Liver (tissue), 9 donors: ENCODE measurements around the gene LINC01488. TPM values are rescaled to one million over a fixed set of nuclear protein-coding genes. Genes with fewer than 3 reads are reported as not detected.

Experiments used
- DNase-seq: peaks from one replicate; pipeline ENCODE4 v3.0.0-alpha.2; 2017; ENCODE audit warnings: low spot score
- H3K27ac ChIP-seq, 2 donors: one replicate each; pipeline ENCODE4 v1.7.0; 2013; ENCODE audit warnings: inconsistent platforms in 2 of 2, low read length in 2 of 2, control low read depth in 1 of 2, low read depth in 1 of 2, mild to moderate bottlenecking in 1 of 2
- H3K27me3 ChIP-seq, 4 donors: one replicate each; pipeline versions ENCODE4 v1.6.1 to v1.7.0; 2013; ENCODE audit warnings: low read length in 3 of 4, inconsistent platforms in 1 of 4, mild to moderate bottlenecking in 1 of 4, moderate library complexity in 1 of 4; ENCODE audit not compliant: control insufficient read depth in 4 of 4, insufficient read depth in 4 of 4
- H3K36me3 ChIP-seq, 4 donors: one replicate each; pipeline versions ENCODE4 v1.6.1 to v1.7.0; 2013; ENCODE audit warnings: low read length in 3 of 4, mild to moderate bottlenecking in 3 of 4, low read depth in 1 of 4, moderate library complexity in 1 of 4; ENCODE audit not compliant: control insufficient read depth in 4 of 4, insufficient read depth in 3 of 4
- H3K4me1 ChIP-seq, 4 donors: one replicate each; pipeline versions ENCODE4 v1.6.1 to v1.7.0; 2013; ENCODE audit warnings: low read length in 3 of 4, mild to moderate bottlenecking in 3 of 4, moderate library complexity in 1 of 4; ENCODE audit not compliant: control insufficient read depth in 4 of 4, insufficient read depth in 4 of 4
- H3K4me3 ChIP-seq, 3 donors: one replicate each; pipeline versions ENCODE4 v1.6.1 to v1.7.0; 2013; ENCODE audit warnings: low read length in 3 of 3, control low read depth in 1 of 3, low read depth in 1 of 3, mild to moderate bottlenecking in 1 of 3
- H3K9ac ChIP-seq, 2 donors: one replicate each; pipeline ENCODE4 v1.7.0; 2013; ENCODE audit warnings: low read length in 2 of 2, mild to moderate bottlenecking in 2 of 2, moderate library complexity in 2 of 2, control low read depth in 1 of 2, low read depth in 1 of 2
- H3K9me3 ChIP-seq, 4 donors: one replicate each; pipeline versions ENCODE4 v1.6.1 to v1.7.0; 2013; ENCODE audit warnings: low read length in 3 of 4; ENCODE audit not compliant: control insufficient read depth in 4 of 4
- EGR1 ChIP-seq, 2 donors: IDR thresholded peaks; 2 replicates each; pipeline ENCODE4 v1.6.1; 2016 to 2018; ENCODE audit warnings: antibody characterized with exemption in 2 of 2, low read depth in 2 of 2
- FOXA2 ChIP-seq: IDR thresholded peaks from 2 replicates; pipeline ENCODE4 v1.6.1; 2016; ENCODE audit warnings: antibody characterized with exemption
- HNF4A ChIP-seq, 2 donors: conservative IDR thresholded peaks; 2 replicates each; pipeline ENCODE4 v1.6.1; 2016; ENCODE audit warnings: antibody characterized with exemption in 2 of 2, mild to moderate bottlenecking in 2 of 2
- HNF4G ChIP-seq: IDR thresholded peaks from 2 replicates; pipeline ENCODE4 v1.6.1; 2016; ENCODE audit warnings: antibody characterized with exemption
- RAD21 ChIP-seq, 2 donors: IDR thresholded peaks; 2 replicates each; pipeline ENCODE4 v1.6.1; 2016; ENCODE audit warnings: antibody characterized with exemption in 2 of 2, mild to moderate bottlenecking in 2 of 2
- TAF1 ChIP-seq: conservative IDR thresholded peaks from 2 replicates; pipeline ENCODE4 v1.6.1; 2016; ENCODE audit warnings: antibody characterized with exemption, mild to moderate bottlenecking
- YY1 ChIP-seq: IDR thresholded peaks from 2 replicates; pipeline ENCODE4 v1.6.1; 2016; ENCODE audit warnings: antibody characterized with exemption, mild to moderate bottlenecking
- WGBS: extraction: QIAGEN DNeasy Blood & Tissue Kit; methylation state at CpG from one replicate; pipeline ENCODE4 v1.1.7; 2013; 5-methylcytosine and 5-hydroxymethylcytosine counted together
- polyA plus RNA-seq, 2 donors: library from polyadenylated mRNA; stranded (reverse) in 1 of 2; unstranded in 1 of 2; fragments of 200-250 nt in 1 of 2; fragments of >200 nt in 1 of 2; fragmentation: Nextera tagmentation in 1 of 2; extraction: Ambion mirVana in 1 of 2; gene quantifications; one replicate each; pipeline versions ENCODE4 v1.2.1 to v1.2.3, GENCODE V29; 2013 to 2015
- total RNA-seq, 2 donors: library from RNA; depleted of rRNA; stranded (reverse); fragments of >200 nt; gene quantifications; one replicate each; pipeline ENCODE4 v1.2.3, GENCODE V29; 2014
- TF ChIP-seq, protein P1 (sequence below): fragments of 150-350 bp; IDR thresholded peaks from 2 replicates; pipeline ENCODE4 v1.5.1; 2017; ENCODE audit warnings: improper control_type of control experiment, low read depth, low read length; ENCODE audit not compliant: missing input control
- TF ChIP-seq, protein P2 (sequence below): IDR thresholded peaks from 2 replicates; pipeline ENCODE4 v1.6.1; 2016; ENCODE audit warnings: antibody characterized with exemption
- TF ChIP-seq, protein P3 (sequence below): IDR thresholded peaks from 2 replicates; pipeline ENCODE4 v1.6.1; 2016; ENCODE audit warnings: antibody characterized with exemption, mild to moderate bottlenecking
- TF ChIP-seq, protein P4 (sequence below): IDR thresholded peaks from 2 replicates; pipeline ENCODE4 v1.6.1; 2016; ENCODE audit warnings: antibody characterized with exemption
- donor health status: healthy.
- donor health status: healthy.
- donor health status: healthy.
- donor health status: healthy.
- donor health status: healthy.

The LINC01488 gene
- total and polyA plus RNA-seq, 4 donors, result 0.05 to 2.3 (median 0.60) TPM

DNA sequence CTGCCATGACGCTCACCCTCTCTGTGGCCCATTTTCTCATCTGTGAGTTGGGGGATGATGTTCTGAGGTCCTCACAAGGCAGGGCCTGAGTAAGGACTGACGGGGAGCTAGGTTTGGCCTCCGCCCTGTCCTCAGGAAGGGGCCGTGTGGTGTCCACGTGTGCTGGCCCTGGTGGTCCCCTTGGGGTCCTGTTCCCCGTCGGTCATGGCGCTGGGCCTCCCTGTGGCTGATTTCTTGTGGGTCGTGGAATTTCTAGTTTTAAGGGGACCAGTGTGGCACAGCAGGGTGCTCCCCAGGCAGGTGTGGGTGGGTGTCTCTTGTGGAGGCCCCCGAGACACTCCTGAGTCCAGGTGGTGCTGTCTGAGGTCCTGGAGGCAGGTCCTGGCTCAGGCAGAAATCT is 5.9 kb downstream of the LINC01488 start:
- WGBS, result 96% methylated on average over 10 of the region's 10 CpGs

DNA sequence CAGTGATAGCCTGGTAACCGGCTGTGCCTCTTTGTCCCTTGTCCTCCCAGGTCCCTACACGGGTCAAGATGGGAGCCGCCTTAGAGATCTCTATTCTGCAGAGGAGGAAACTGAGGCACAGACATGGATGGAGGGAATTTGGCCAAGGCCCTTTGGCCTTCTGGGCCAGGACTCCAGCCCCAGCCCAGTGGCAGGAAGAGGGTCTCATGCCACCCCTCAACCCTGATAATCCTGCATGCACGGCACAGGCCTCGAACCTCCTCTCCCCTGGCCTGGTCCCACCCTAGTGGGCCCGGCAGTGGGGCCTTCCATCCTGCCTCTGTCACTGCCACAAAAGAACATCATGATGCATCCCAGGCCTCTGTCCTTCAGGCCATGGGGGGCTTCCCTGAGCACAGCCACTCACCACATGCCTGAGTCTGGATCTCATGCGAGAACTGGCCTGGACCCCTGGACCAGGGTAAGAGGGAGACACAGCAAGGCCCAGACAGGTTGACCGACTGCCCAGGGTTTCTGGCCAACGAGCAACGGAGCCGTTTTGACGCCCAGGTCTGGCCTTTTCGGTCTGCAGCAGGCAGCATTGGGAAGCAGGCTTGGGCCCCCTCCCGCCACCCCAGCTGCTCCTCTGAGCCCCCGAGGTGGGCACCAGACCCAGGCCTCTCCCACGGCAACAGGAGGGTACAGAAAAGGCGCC is 6.5 kb downstream of the LINC01488 start:
- H3K9ac ChIP-seq, result no peak overlapping the region
- no peaks in the 10 kb centered on the region for H3K9me3 ChIP-seq
- no peak for DNase-seq
- H3K27ac ChIP-seq, result no peak overlapping the region
- H3K36me3 ChIP-seq, result no peaks in the 10 kb centered on the region
- H3K4me3 ChIP-seq, result no peak overlapping the region
- H3K4me1 ChIP-seq, result peaks cover 5 to 34% (median 15%) of the 10 kb centered on the region in 4 donors
- H3K27me3 ChIP-seq, result no peaks in the 10 kb centered on the region
- 96% methylated on average over 17 of the region's 17 CpGs for WGBS
- no peak for TF ChIP-seq RAD21 (IDR thresholded peaks at IDR 0.05)
- TF ChIP-seq, protein P1, sequence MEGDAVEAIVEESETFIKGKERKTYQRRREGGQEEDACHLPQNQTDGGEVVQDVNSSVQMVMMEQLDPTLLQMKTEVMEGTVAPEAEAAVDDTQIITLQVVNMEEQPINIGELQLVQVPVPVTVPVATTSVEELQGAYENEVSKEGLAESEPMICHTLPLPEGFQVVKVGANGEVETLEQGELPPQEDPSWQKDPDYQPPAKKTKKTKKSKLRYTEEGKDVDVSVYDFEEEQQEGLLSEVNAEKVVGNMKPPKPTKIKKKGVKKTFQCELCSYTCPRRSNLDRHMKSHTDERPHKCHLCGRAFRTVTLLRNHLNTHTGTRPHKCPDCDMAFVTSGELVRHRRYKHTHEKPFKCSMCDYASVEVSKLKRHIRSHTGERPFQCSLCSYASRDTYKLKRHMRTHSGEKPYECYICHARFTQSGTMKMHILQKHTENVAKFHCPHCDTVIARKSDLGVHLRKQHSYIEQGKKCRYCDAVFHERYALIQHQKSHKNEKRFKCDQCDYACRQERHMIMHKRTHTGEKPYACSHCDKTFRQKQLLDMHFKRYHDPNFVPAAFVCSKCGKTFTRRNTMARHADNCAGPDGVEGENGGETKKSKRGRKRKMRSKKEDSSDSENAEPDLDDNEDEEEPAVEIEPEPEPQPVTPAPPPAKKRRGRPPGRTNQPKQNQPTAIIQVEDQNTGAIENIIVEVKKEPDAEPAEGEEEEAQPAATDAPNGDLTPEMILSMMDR, result no peak
- no peak for TF ChIP-seq HNF4A (conservative IDR thresholded peaks at IDR 0.05)
- no peak for TF ChIP-seq EGR1 (IDR thresholded peaks at IDR 0.05; ENCODE audit: low read depth in 2 of 2)
- TF ChIP-seq, protein P2, sequence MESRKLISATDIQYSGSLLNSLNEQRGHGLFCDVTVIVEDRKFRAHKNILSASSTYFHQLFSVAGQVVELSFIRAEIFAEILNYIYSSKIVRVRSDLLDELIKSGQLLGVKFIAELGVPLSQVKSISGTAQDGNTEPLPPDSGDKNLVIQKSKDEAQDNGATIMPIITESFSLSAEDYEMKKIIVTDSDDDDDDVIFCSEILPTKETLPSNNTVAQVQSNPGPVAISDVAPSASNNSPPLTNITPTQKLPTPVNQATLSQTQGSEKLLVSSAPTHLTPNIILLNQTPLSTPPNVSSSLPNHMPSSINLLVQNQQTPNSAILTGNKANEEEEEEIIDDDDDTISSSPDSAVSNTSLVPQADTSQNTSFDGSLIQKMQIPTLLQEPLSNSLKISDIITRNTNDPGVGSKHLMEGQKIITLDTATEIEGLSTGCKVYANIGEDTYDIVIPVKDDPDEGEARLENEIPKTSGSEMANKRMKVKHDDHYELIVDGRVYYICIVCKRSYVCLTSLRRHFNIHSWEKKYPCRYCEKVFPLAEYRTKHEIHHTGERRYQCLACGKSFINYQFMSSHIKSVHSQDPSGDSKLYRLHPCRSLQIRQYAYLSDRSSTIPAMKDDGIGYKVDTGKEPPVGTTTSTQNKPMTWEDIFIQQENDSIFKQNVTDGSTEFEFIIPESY, result no peak

More for the DNA sequence above, 5.9 kb downstream of the LINC01488 start:
- peaks cover 5 to 34% (median 15%) of the 10 kb centered on the region in 4 donors for H3K4me1 ChIP-seq
- no peaks in the 10 kb centered on the region for H3K27me3 ChIP-seq
- H3K9ac ChIP-seq, result no peak overlapping the region
- no peaks in the 10 kb centered on the region for H3K36me3 ChIP-seq
- no peak overlapping the region for H3K4me3 ChIP-seq
- no peak for DNase-seq
- H3K27ac ChIP-seq, result no peak overlapping the region
- TF ChIP-seq, protein P3, sequence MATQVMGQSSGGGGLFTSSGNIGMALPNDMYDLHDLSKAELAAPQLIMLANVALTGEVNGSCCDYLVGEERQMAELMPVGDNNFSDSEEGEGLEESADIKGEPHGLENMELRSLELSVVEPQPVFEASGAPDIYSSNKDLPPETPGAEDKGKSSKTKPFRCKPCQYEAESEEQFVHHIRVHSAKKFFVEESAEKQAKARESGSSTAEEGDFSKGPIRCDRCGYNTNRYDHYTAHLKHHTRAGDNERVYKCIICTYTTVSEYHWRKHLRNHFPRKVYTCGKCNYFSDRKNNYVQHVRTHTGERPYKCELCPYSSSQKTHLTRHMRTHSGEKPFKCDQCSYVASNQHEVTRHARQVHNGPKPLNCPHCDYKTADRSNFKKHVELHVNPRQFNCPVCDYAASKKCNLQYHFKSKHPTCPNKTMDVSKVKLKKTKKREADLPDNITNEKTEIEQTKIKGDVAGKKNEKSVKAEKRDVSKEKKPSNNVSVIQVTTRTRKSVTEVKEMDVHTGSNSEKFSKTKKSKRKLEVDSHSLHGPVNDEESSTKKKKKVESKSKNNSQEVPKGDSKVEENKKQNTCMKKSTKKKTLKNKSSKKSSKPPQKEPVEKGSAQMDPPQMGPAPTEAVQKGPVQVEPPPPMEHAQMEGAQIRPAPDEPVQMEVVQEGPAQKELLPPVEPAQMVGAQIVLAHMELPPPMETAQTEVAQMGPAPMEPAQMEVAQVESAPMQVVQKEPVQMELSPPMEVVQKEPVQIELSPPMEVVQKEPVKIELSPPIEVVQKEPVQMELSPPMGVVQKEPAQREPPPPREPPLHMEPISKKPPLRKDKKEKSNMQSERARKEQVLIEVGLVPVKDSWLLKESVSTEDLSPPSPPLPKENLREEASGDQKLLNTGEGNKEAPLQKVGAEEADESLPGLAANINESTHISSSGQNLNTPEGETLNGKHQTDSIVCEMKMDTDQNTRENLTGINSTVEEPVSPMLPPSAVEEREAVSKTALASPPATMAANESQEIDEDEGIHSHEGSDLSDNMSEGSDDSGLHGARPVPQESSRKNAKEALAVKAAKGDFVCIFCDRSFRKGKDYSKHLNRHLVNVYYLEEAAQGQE, result no peak
- TF ChIP-seq HNF4A (conservative IDR thresholded peaks at IDR 0.05), result no peak
- no peak for TF ChIP-seq TAF1
- no peak for TF ChIP-seq FOXA2
- TF ChIP-seq HNF4G, result no peak
- TF ChIP-seq EGR1 (IDR thresholded peaks at IDR 0.05; ENCODE audit: low read depth in 2 of 2), result no peak
- TF ChIP-seq, protein P2, result no peak
- TF ChIP-seq, protein P4, sequence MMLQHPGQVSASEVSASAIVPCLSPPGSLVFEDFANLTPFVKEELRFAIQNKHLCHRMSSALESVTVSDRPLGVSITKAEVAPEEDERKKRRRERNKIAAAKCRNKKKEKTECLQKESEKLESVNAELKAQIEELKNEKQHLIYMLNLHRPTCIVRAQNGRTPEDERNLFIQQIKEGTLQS, result no peak
- no peak for TF ChIP-seq YY1
- H3K9me3 ChIP-seq, result no peaks in the 10 kb centered on the region
